K562 (cell line): ENCODE results near the gene SNAP23. TPM values are rescaled to one million over a fixed set of nuclear protein-coding genes. Genes with fewer than 3 reads are reported as not detected.
A peak's percentile ranks its signal among the peaks of the same experiment; 100 is the strongest.

Experiments
- FOS ChIP-seq: IDR thresholded peaks from 3 replicates; pipeline ENCODE4 v1.6.1; 2011; ENCODE audit not compliant: insufficient read length; ENCODE audit errors: extremely low read depth
- GATAD2B ChIP-seq: fragments of 450-650 bp; IDR thresholded peaks from 2 replicates; pipeline ENCODE4 v1.6.1; 2017; ENCODE audit warnings: mild to moderate bottlenecking, borderline replicate concordance
- GTF2E2 ChIP-seq: fragments of 200-800 bp; sonication (Bioruptor generic); IDR thresholded peaks from 2 replicates; pipeline ENCODE4 v1.6.1; 2016; ENCODE audit warnings: missing genetic modification characterization, missing compliant biosample characterization
- HEY1 ChIP-seq: fragments of 250-450 bp; sonication (Bioruptor Pico); IDR thresholded peaks from 2 replicates; pipeline ENCODE4 v1.5.0; 2020; ENCODE audit warnings: mild to moderate bottlenecking, moderate library complexity, borderline replicate concordance
- POLR2A ChIP-seq: fragments of 450-650 bp; conservative IDR thresholded peaks from 2 replicates; pipeline ENCODE4 v1.6.1; 2016
- SMC3 ChIP-seq: conservative IDR thresholded peaks from 2 replicates; pipeline ENCODE4 v1.6.1; 2011; ENCODE audit warnings: low read depth, low read length, improper control_type of control experiment; ENCODE audit not compliant: insufficient read depth
- SP1 ChIP-seq: sonication (generic); formaldehyde crosslinking; IDR thresholded peaks from 2 replicates; pipeline ENCODE4 v1.8.1; 2022; ENCODE audit warnings: mild to moderate bottlenecking, missing genetic modification reagents
- TARDBP ChIP-seq: fragments of 450-650 bp; IDR thresholded peaks from 2 replicates; pipeline ENCODE4 v1.6.1; 2016
- U2AF1 ChIP-seq: fragments of 200-400 bp; formaldehyde crosslinking; optimal IDR thresholded peaks from 2 replicates; pipeline ENCODE3; 2017; ENCODE audit warnings: mild to moderate bottlenecking, low read depth, low read length, moderate library complexity
- ZNF165 ChIP-seq: fragments of 250-450 bp; sonication (Bioruptor Pico); IDR thresholded peaks from 2 replicates; pipeline ENCODE4 v1.4.0; 2020; ENCODE audit warnings: borderline replicate concordance
- ZNF699 ChIP-seq: fragments of 250-450 bp; sonication (Bioruptor Pico); IDR thresholded peaks from 2 replicates; pipeline ENCODE4 v1.8.0; 2021; ENCODE audit warnings: mild to moderate bottlenecking, moderate library complexity; ENCODE audit not compliant: insufficient replicate concordance
- polyA plus RNA-seq, 8 experiments: library from polyadenylated mRNA; depleted of rRNA in 4 of 8; stranded (reverse) in 5 of 8; unstranded in 3 of 8; fragments of >200 nt; fragmentation: Nextera tagmentation in 2 of 8; fragmentation: Illumina TruSeq in 1 of 8; extraction: Ambion mirVana in 2 of 8; extraction: Trizol in 1 of 8; gene quantifications; 2 replicates each; pipeline versions ENCODE4 v1.2.1 to v1.2.3, GENCODE V29; 2011 to 2014; ENCODE audit warnings: inconsistent platforms in 1 of 8, missing spikeins in 1 of 8
- total RNA-seq, 7 experiments: library from RNA; depleted of rRNA in 6 of 7; stranded (reverse); fragments of >200 nt in 6 of 7; fragmentation: Illumina TruSeq in 2 of 7; extraction: Trizol in 2 of 7; gene quantifications; 2 replicates each; pipeline versions ENCODE4 v1.2.1 to v1.2.3, GENCODE V29; 2011 to 2021; ENCODE audit warnings: low replicate concordance in 1 of 7
- TF ChIP-seq, protein P1 (sequence below): conservative IDR thresholded peaks from 2 replicates; pipeline ENCODE4 v1.6.1; 2011; ENCODE audit warnings: low read depth, mild to moderate bottlenecking, low read length; ENCODE audit not compliant: control insufficient read depth
- TF ChIP-seq, protein P2 (sequence below): fragments of 450-650 bp; IDR thresholded peaks from 2 replicates; pipeline ENCODE4 v1.6.1; 2017; ENCODE audit warnings: mild to moderate bottlenecking, moderate library complexity
- TF ChIP-seq, protein P3 (sequence below): fragments of 450-650 bp; formaldehyde crosslinking; IDR thresholded peaks from 2 replicates; pipeline ENCODE4 v1.4.0; 2020; ENCODE audit warnings: mild to moderate bottlenecking, mixed read lengths
- TF ChIP-seq, protein P4 (sequence below): fragments of 150-350 bp; conservative IDR thresholded peaks from 2 replicates; pipeline ENCODE4 v1.6.1; 2014; ENCODE audit warnings: low read length
- TF ChIP-seq, protein P5 (sequence below): fragments of 250-450 bp; sonication (Bioruptor Pico); IDR thresholded peaks from 2 replicates; pipeline ENCODE4 v1.5.0; 2020; ENCODE audit warnings: mild to moderate bottlenecking, borderline replicate concordance
- TF ChIP-seq, protein P6 (sequence below): sonication (generic); formaldehyde crosslinking; IDR thresholded peaks from 2 replicates; pipeline ENCODE4 v1.8.0; 2022; ENCODE audit warnings: missing genetic modification reagents, mild to moderate bottlenecking, borderline replicate concordance

Gene SNAP23
- total and polyA plus RNA-seq, 9 of the 15 experiments (the other 6 are each of a cell fraction or from before 2014, with no cell fraction given): 78.9 to 168 (median 117) TPM

DNA sequence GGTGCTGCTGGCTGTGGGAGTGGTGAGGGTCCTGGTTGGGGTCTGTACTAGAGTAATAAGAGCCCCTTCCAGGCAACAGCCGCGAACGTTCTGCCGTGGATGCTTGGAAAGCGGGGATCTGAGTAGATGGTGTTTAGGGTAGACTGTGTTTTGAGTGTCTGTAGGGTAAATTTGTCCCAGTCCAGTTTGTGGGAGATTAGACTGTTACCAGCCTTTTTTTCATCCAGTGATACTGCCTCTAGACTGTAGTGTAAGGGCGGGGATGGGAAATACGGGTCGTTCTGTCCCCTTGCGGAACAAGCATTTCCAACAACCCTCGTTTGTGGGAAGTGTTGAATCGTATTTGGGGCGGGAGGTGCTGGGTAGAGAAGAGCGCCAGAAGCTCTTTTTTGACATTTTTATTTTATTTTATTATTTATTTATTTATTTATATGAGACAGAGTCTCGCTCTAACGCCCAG is 53.6 kb downstream of the SNAP23 start (continued):
- no peak for TF ChIP-seq FOS
- no peak for TF ChIP-seq ZNF699
- TF ChIP-seq, protein P1, sequence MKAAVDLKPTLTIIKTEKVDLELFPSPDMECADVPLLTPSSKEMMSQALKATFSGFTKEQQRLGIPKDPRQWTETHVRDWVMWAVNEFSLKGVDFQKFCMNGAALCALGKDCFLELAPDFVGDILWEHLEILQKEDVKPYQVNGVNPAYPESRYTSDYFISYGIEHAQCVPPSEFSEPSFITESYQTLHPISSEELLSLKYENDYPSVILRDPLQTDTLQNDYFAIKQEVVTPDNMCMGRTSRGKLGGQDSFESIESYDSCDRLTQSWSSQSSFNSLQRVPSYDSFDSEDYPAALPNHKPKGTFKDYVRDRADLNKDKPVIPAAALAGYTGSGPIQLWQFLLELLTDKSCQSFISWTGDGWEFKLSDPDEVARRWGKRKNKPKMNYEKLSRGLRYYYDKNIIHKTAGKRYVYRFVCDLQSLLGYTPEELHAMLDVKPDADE: no peak
- TF ChIP-seq, protein P2, sequence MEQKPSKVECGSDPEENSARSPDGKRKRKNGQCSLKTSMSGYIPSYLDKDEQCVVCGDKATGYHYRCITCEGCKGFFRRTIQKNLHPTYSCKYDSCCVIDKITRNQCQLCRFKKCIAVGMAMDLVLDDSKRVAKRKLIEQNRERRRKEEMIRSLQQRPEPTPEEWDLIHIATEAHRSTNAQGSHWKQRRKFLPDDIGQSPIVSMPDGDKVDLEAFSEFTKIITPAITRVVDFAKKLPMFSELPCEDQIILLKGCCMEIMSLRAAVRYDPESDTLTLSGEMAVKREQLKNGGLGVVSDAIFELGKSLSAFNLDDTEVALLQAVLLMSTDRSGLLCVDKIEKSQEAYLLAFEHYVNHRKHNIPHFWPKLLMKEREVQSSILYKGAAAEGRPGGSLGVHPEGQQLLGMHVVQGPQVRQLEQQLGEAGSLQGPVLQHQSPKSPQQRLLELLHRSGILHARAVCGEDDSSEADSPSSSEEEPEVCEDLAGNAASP: no peak
- TF ChIP-seq ZNF165 (CRISPR knock-in tag): no peak
- TF ChIP-seq, protein P3, sequence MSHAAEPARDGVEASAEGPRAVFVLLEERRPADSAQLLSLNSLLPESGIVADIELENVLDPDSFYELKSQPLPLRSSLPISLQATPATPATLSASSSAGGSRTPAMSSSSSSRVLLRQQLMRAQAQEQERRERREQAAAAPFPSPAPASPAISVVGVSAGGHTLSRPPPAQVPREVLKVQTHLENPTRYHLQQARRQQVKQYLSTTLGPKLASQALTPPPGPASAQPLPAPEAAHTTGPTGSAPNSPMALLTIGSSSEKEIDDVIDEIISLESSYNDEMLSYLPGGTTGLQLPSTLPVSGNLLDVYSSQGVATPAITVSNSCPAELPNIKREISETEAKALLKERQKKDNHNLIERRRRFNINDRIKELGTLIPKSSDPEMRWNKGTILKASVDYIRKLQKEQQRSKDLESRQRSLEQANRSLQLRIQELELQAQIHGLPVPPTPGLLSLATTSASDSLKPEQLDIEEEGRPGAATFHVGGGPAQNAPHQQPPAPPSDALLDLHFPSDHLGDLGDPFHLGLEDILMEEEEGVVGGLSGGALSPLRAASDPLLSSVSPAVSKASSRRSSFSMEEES (CRISPR knock-in tag): no peak
- TF ChIP-seq SMC3: no peak
- no peak; the same call in 1 of the 2 replicates for TF ChIP-seq GTF2E2 (tag)
- no peak for TF ChIP-seq GATAD2B
- TF ChIP-seq POLR2A: peak; percentile 19; the same call in 1 of the 2 replicates
- TF ChIP-seq TARDBP: no peak
- TF ChIP-seq, protein P4, sequence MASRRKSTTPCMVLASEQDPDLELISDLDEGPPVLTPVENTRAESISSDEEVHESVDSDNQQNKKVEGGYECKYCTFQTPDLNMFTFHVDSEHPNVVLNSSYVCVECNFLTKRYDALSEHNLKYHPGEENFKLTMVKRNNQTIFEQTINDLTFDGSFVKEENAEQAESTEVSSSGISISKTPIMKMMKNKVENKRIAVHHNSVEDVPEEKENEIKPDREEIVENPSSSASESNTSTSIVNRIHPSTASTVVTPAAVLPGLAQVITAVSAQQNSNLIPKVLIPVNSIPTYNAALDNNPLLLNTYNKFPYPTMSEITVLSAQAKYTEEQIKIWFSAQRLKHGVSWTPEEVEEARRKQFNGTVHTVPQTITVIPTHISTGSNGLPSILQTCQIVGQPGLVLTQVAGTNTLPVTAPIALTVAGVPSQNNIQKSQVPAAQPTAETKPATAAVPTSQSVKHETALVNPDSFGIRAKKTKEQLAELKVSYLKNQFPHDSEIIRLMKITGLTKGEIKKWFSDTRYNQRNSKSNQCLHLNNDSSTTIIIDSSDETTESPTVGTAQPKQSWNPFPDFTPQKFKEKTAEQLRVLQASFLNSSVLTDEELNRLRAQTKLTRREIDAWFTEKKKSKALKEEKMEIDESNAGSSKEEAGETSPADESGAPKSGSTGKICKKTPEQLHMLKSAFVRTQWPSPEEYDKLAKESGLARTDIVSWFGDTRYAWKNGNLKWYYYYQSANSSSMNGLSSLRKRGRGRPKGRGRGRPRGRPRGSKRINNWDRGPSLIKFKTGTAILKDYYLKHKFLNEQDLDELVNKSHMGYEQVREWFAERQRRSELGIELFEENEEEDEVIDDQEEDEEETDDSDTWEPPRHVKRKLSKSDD: no peak
- TF ChIP-seq HEY1 (CRISPR knock-in tag): no peak
- peak; percentile 2; the same call in 1 of the 2 replicates for TF ChIP-seq SP1 (CRISPR knock-in tag)
- TF ChIP-seq, protein P5, sequence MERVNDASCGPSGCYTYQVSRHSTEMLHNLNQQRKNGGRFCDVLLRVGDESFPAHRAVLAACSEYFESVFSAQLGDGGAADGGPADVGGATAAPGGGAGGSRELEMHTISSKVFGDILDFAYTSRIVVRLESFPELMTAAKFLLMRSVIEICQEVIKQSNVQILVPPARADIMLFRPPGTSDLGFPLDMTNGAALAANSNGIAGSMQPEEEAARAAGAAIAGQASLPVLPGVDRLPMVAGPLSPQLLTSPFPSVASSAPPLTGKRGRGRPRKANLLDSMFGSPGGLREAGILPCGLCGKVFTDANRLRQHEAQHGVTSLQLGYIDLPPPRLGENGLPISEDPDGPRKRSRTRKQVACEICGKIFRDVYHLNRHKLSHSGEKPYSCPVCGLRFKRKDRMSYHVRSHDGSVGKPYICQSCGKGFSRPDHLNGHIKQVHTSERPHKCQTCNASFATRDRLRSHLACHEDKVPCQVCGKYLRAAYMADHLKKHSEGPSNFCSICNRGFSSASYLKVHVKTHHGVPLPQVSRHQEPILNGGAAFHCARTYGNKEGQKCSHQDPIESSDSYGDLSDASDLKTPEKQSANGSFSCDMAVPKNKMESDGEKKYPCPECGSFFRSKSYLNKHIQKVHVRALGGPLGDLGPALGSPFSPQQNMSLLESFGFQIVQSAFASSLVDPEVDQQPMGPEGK (CRISPR knock-in tag): no peak
- TF ChIP-seq U2AF1: no peak
- TF ChIP-seq, protein P6, sequence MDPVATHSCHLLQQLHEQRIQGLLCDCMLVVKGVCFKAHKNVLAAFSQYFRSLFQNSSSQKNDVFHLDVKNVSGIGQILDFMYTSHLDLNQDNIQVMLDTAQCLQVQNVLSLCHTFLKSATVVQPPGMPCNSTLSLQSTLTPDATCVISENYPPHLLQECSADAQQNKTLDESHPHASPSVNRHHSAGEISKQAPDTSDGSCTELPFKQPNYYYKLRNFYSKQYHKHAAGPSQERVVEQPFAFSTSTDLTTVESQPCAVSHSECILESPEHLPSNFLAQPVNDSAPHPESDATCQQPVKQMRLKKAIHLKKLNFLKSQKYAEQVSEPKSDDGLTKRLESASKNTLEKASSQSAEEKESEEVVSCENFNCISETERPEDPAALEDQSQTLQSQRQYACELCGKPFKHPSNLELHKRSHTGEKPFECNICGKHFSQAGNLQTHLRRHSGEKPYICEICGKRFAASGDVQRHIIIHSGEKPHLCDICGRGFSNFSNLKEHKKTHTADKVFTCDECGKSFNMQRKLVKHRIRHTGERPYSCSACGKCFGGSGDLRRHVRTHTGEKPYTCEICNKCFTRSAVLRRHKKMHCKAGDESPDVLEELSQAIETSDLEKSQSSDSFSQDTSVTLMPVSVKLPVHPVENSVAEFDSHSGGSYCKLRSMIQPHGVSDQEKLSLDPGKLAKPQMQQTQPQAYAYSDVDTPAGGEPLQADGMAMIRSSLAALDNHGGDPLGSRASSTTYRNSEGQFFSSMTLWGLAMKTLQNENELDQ (CRISPR knock-in tag): no peak
